Breast epithelium (tissue), 4 donors: Measurements from ENCODE around the gene PLA2G5. TPM values are rescaled to one million over a fixed set of nuclear protein-coding genes. Genes with fewer than 3 reads are reported as not detected.

ENCODE experiments used
- DNase-seq, 2 donors: peaks; one replicate each; pipeline ENCODE4 v3.0.0-alpha.2; 2019; ENCODE audit warnings: low spot score in 2 of 2
- H3K27ac ChIP-seq, 2 donors: fragments of 200-600 bp; sonication (generic) in 1 of 2; one replicate each; pipeline ENCODE4 v1.5.1; 2016 to 2019; ENCODE audit warnings: mild to moderate bottlenecking in 1 of 2
- H3K27me3 ChIP-seq, 2 donors: fragments of 200-600 bp; sonication (generic) in 1 of 2; one replicate each; pipeline versions ENCODE4 v1.5.1 to v1.6.0; 2017 to 2019; ENCODE audit warnings: control low read depth in 1 of 2, mild to moderate bottlenecking in 1 of 2
- H3K36me3 ChIP-seq: fragments of 200-600 bp; one replicate; pipeline ENCODE4 v1.5.1; 2019
- H3K4me1 ChIP-seq, 2 donors: fragments of 200-600 bp; sonication (generic); one replicate each; pipeline ENCODE4 v1.5.1; 2016 to 2019; ENCODE audit warnings: control low read depth in 1 of 2
- H3K4me3 ChIP-seq, 3 donors: fragments of 200-600 bp; sonication (generic); 1 replicate in 2 of 3; 2 replicates in 1 of 3; pipeline ENCODE4 v1.5.1; 2016 to 2019; ENCODE audit warnings: mild to moderate bottlenecking in 3 of 3, moderate library complexity in 2 of 3
- H3K9me3 ChIP-seq, 2 donors: fragments of 200-600 bp; sonication (generic) in 1 of 2; one replicate each; pipeline ENCODE4 v1.5.1; 2016 to 2019; ENCODE audit warnings: control low read depth in 1 of 2
- CTCF ChIP-seq, 3 donors: fragments of 450-650 bp; IDR thresholded peaks; one replicate each; pipeline ENCODE4 v1.5.1; 2016 to 2017; ENCODE audit warnings: antibody characterized with exemption in 3 of 3, mild to moderate bottlenecking in 3 of 3, moderate library complexity in 3 of 3
- POLR2A ChIP-seq: fragments of 450-650 bp; IDR thresholded peaks from one replicate; pipeline ENCODE4 v1.6.1; 2016; ENCODE audit warnings: antibody characterized with exemption, mild to moderate bottlenecking, moderate library complexity
- POLR2AphosphoS5 ChIP-seq, 3 donors: sonication (generic); formaldehyde crosslinking; IDR thresholded peaks; one replicate each; pipeline ENCODE4 v1.6.1; 2017; ENCODE audit warnings: antibody characterized with exemption in 3 of 3
- intact Hi-C: fragments of 100-400 bp; cut with DNase I; formaldehyde crosslinking; loops from one replicate; pipeline ENCODE4 v1.15.1; 2023; ENCODE audit warnings: low total_unique reads
- total RNA-seq, 3 donors: library from RNA; depleted of rRNA; stranded (reverse); fragments of >200 nt; gene quantifications; one replicate each; pipeline ENCODE4 v1.1.0, GENCODE V29; 2016

PLA2G5 gene
- total RNA-seq, 3 donors from 2014 or later: 0.88 to 9.4 (median 1.3) TPM

- no peaks in the 10 kb centered on the region for H3K36me3 ChIP-seq
- H3K27ac ChIP-seq: no peak overlapping the region
- intact Hi-C loops: no loop called here
- H3K4me1 ChIP-seq: no peaks in the 10 kb centered on the region
- H3K27me3 ChIP-seq: no peaks in the 10 kb centered on the region
- TF ChIP-seq CTCF (IDR thresholded peaks at IDR 0.05) (no peak), POLR2A (no peak), POLR2AphosphoS5 (IDR thresholded peaks at IDR 0.05) (no peak)
- DNase-seq: no peak
- H3K4me3 ChIP-seq: no peak overlapping the region
- H3K9me3 ChIP-seq: no peaks in the 10 kb centered on the region
These were observed 6.1 kb upstream of the PLA2G5 start for GRCh38 chr1:20063861-20064292.

- DNase-seq: no peak
- intact Hi-C loops: no loop called here
- H3K27me3 ChIP-seq: no peaks in the 10 kb centered on the region
- no peaks in the 10 kb centered on the region for H3K4me1 ChIP-seq
- H3K4me3 ChIP-seq: no peak overlapping the region
- H3K27ac ChIP-seq: no peak overlapping the region
- TF ChIP-seq CTCF (IDR thresholded peaks at IDR 0.05) (no peak), POLR2AphosphoS5 (IDR thresholded peaks at IDR 0.05) (no peak), POLR2A (no peak)
- no peaks in the 10 kb centered on the region for H3K36me3 ChIP-seq
- H3K9me3 ChIP-seq: no peaks in the 10 kb centered on the region
These were observed 1.3 kb upstream of the PLA2G5 start for GRCh38 chr1:20068722-20069121.

- no peak for TF ChIP-seq CTCF (IDR thresholded peaks at IDR 0.05)
- TF ChIP-seq POLR2A: no peak
- no peak for TF ChIP-seq POLR2AphosphoS5 (IDR thresholded peaks at IDR 0.05)
- H3K27ac ChIP-seq: peak overlapping the region in 1 of 2 donors; percentile 69
- no peak for DNase-seq
- no peaks in the 10 kb centered on the region for H3K27me3 ChIP-seq
- no peaks in the 10 kb centered on the region for H3K9me3 ChIP-seq
- intact Hi-C loops: no loop called here
- H3K36me3 ChIP-seq: no peaks in the 10 kb centered on the region
- no peaks in the 10 kb centered on the region for H3K4me1 ChIP-seq
- peak overlapping the region in 2 of 3 donors; percentile 16 to 46 for H3K4me3 ChIP-seq
These were observed 363 bp downstream of the PLA2G5 start for GRCh38 chr1:20070357-20070756.

GRCh38 chr1:20071416-20071815 is 1.4 kb downstream of the PLA2G5 start:
- Histone ChIP-seq H3K4me1 (no peaks in the 10 kb centered on the region), H3K9me3 (no peaks in the 10 kb centered on the region), H3K27ac (peak overlapping the region in 1 of 2 donors; percentile 38), H3K4me3 (no peak overlapping the region), H3K27me3 (no peaks in the 10 kb centered on the region), H3K36me3 (no peaks in the 10 kb centered on the region)
- intact Hi-C loops: no loop called here
- no peak for TF ChIP-seq POLR2AphosphoS5 (IDR thresholded peaks at IDR 0.05)
- TF ChIP-seq CTCF (IDR thresholded peaks at IDR 0.05): no peak
- no peak for TF ChIP-seq POLR2A
- no peak for DNase-seq

- no peaks in the 10 kb centered on the region for H3K4me1 ChIP-seq
- H3K9me3 ChIP-seq: no peaks in the 10 kb centered on the region
- TF ChIP-seq POLR2A (no peak), POLR2AphosphoS5 (IDR thresholded peaks at IDR 0.05) (no peak), CTCF (IDR thresholded peaks at IDR 0.05) (no peak)
- intact Hi-C loops: no loop called here
- H3K36me3 ChIP-seq: no peaks in the 10 kb centered on the region
- H3K27ac ChIP-seq: peak overlapping the region in 1 of 2 donors; percentile 32
- no peak overlapping the region for H3K4me3 ChIP-seq
- no peak for DNase-seq
- no peaks in the 10 kb centered on the region for H3K27me3 ChIP-seq
These were observed 2.8 kb downstream of the PLA2G5 start for GRCh38 chr1:20072771-20073170.
